Karpas-422 (cell line): ENCODE results near the gene SIN3B. TPM values are rescaled to one million over a fixed set of nuclear protein-coding genes. Genes with fewer than 3 reads are reported as not detected.

Source experiments
- DNase-seq: peaks from one replicate; pipeline ENCODE4 v3.0.0-alpha.2; 2015
- H2AFZ ChIP-seq: fragments of 200-600 bp; sonication (generic); 2 replicates; pipeline ENCODE4 v1.6.1; 2014; ENCODE audit warnings: antibody characterized with exemption, low read length, mixed read lengths
- H3K27ac ChIP-seq: fragments of 200-600 bp; sonication (generic); 2 replicates; pipeline ENCODE4 v1.5.1; 2014; ENCODE audit warnings: mild to moderate bottlenecking, low read length, moderate library complexity
- H3K27me3 ChIP-seq: fragments of 200-600 bp; sonication (generic); 2 replicates; pipeline ENCODE4 v1.6.1; 2014; ENCODE audit warnings: low read length, mixed read lengths
- H3K36me3 ChIP-seq: fragments of 200-600 bp; sonication (generic); 2 replicates; pipeline ENCODE4 v1.6.1; 2014; ENCODE audit warnings: low read length, mixed read lengths; ENCODE audit not compliant: insufficient read depth
- H3K4me1 ChIP-seq: fragments of 200-600 bp; sonication (generic); 2 replicates; pipeline ENCODE4 v1.6.1; 2014; ENCODE audit warnings: mild to moderate bottlenecking, low read length, mixed read lengths
- H3K4me2 ChIP-seq: fragments of 200-600 bp; sonication (generic); 2 replicates; pipeline ENCODE4 v1.6.1; 2014; ENCODE audit warnings: low read length, low read depth, mild to moderate bottlenecking; ENCODE audit not compliant: poor library complexity, severe bottlenecking
- H3K4me3 ChIP-seq: fragments of 200-600 bp; sonication (generic); 2 replicates; pipeline ENCODE4 v1.5.1; 2014; ENCODE audit warnings: mild to moderate bottlenecking, antibody characterized with exemption, low read length, mixed read lengths
- H3K79me2 ChIP-seq: fragments of 200-600 bp; sonication (generic); 2 replicates; pipeline ENCODE4 v1.6.1; 2014; ENCODE audit warnings: mild to moderate bottlenecking, low read length, mixed read lengths
- H3K9ac ChIP-seq: fragments of 200-600 bp; sonication (generic); 2 replicates; pipeline ENCODE4 v1.6.0; 2014; ENCODE audit warnings: low read length
- H3K9me2 ChIP-seq: fragments of 200-600 bp; sonication (generic), shearing (Covaris generic); replicated peaks from 2 replicates; pipeline ENCODE4 v1.6.0; 2014; ENCODE audit warnings: mild to moderate bottlenecking, low read length, moderate library complexity; ENCODE audit not compliant: insufficient read depth
- H3K9me3 ChIP-seq: fragments of 300-700, 200-600 bp; sonication (generic); 2 replicates; pipeline ENCODE4 v1.6.1; 2014; ENCODE audit warnings: low read length, mixed read lengths
- H4K20me1 ChIP-seq: fragments of 200-600 bp; sonication (generic); 2 replicates; pipeline ENCODE4 v1.6.1; 2014; ENCODE audit warnings: mild to moderate bottlenecking, antibody characterized with exemption, low read length, low read depth; ENCODE audit not compliant: insufficient read depth
- total RNA-seq: library from RNA; depleted of rRNA; stranded (reverse); fragments of >200 nt; shearing (Covaris generic); gene quantifications from 2 replicates; pipeline ENCODE4 v1.2.3, GENCODE V29; 2014; ENCODE audit warnings: low replicate concordance

SIN3B gene
- total RNA-seq, 1 experiment from 2014 or later: 19.4 TPM

GRCh38 chr19:16883522-16883921 is 54.3 kb downstream of the SIN3B start:
- peaks cover under 1% of the 10 kb centered on the region; the same call in 1 of the 2 replicates for H3K36me3 ChIP-seq

GRCh38 chr19:16885166-16885565 is 56.0 kb downstream of the SIN3B start:
- no peak overlapping the region for H2AFZ ChIP-seq
- no peak overlapping the region for H3K27ac ChIP-seq
- no peaks in the 10 kb centered on the region for H4K20me1 ChIP-seq
- no peaks in the 10 kb centered on the region for H3K27me3 ChIP-seq
- no peak overlapping the region for H3K9ac ChIP-seq
- H3K4me3 ChIP-seq: no peak overlapping the region
- H3K4me1 ChIP-seq: no peaks in the 10 kb centered on the region
- no peaks in the 10 kb centered on the region for H3K9me2 ChIP-seq
- H3K4me2 ChIP-seq: no peak overlapping the region
- H3K36me3 ChIP-seq: no peaks in the 10 kb centered on the region; the same call in 1 of the 2 replicates
- H3K79me2 ChIP-seq: no peaks in the 10 kb centered on the region
- no peak for DNase-seq
- H3K9me3 ChIP-seq: peaks cover under 1% of the 10 kb centered on the region; the same call in 1 of the 2 replicates

More at GRCh38 chr19:16883522-16883921, 54.3 kb downstream of the SIN3B start:
- Histone ChIP-seq H4K20me1 (no peaks in the 10 kb centered on the region), H3K27me3 (no peaks in the 10 kb centered on the region), H3K79me2 (no peaks in the 10 kb centered on the region), H3K4me2 (no peak overlapping the region), H3K27ac (no peak overlapping the region), H3K4me1 (no peaks in the 10 kb centered on the region), H3K9me3 (peaks cover 5% of the 10 kb centered on the region; the same call in 1 of the 2 replicates), H2AFZ (no peak overlapping the region), H3K9ac (no peak overlapping the region), H3K9me2 (no peaks in the 10 kb centered on the region), H3K4me3 (no peak overlapping the region)
- DNase-seq: no peak

- Histone ChIP-seq H3K9me3 (no peaks in the 10 kb centered on the region; the same call in 1 of the 2 replicates), H3K36me3 (no peaks in the 10 kb centered on the region), H3K27me3 (no peaks in the 10 kb centered on the region), H3K27ac (no peak overlapping the region), H3K79me2 (no peaks in the 10 kb centered on the region), H4K20me1 (no peaks in the 10 kb centered on the region), H2AFZ (no peak overlapping the region), H3K4me1 (no peaks in the 10 kb centered on the region), H3K9me2 (no peaks in the 10 kb centered on the region), H3K4me2 (no peak overlapping the region), H3K4me3 (no peak overlapping the region), H3K9ac (no peak overlapping the region)
- DNase-seq: no peak
Measured at GRCh38 chr19:16886305-16886880, 57.2 kb downstream of the SIN3B start.

GRCh38 chr19:16887353-16888265 is 58.4 kb downstream of the SIN3B start:
- Histone ChIP-seq H3K27me3 (no peaks in the 10 kb centered on the region; the same call in 1 of the 2 replicates), H3K79me2 (no peaks in the 10 kb centered on the region), H3K36me3 (no peaks in the 10 kb centered on the region), H3K4me1 (no peaks in the 10 kb centered on the region), H3K27ac (no peak overlapping the region), H4K20me1 (no peaks in the 10 kb centered on the region), H3K9me3 (no peaks in the 10 kb centered on the region; the same call in 1 of the 2 replicates), H3K9ac (no peak overlapping the region), H2AFZ (no peak overlapping the region), H3K9me2 (no peaks in the 10 kb centered on the region), H3K4me2 (no peak overlapping the region), H3K4me3 (no peak overlapping the region)
- no peak for DNase-seq

GRCh38 chr19:16888629-16889365 is 59.6 kb downstream of the SIN3B start, which contains the start of gene F2RL3:
F2RL3 (plus strand) TSS chr19:16888999; CDS start chr19:16889190, 191 bp downstream.
- no peak for DNase-seq
- Histone ChIP-seq H3K9me2 (no peaks in the 10 kb centered on the region), H3K79me2 (no peaks in the 10 kb centered on the region), H3K4me3 (no peak within 1 kb of the TSS), H3K4me2 (no peak within 1 kb of the TSS), H3K9me3 (no peaks in the 10 kb centered on the region), H3K27me3 (no peaks in the 10 kb centered on the region; the same call in 1 of the 2 replicates), H4K20me1 (no peaks in the 10 kb centered on the region), H3K9ac (no peak within 1 kb of the TSS), H3K4me1 (peaks cover 4% of the 10 kb centered on the region), H3K27ac (no peak within 1 kb of the TSS), H3K36me3 (no peaks in the 10 kb centered on the region), H2AFZ (no peak within 1 kb of the TSS)

- Histone ChIP-seq H3K79me2 (no peaks in the 10 kb centered on the region), H3K27me3 (no peaks in the 10 kb centered on the region; the same call in 1 of the 2 replicates), H3K4me1 (peaks cover 7% of the 10 kb centered on the region), H3K9ac (no peak overlapping the region), H3K36me3 (no peaks in the 10 kb centered on the region), H2AFZ (no peak overlapping the region), H3K4me3 (no peak overlapping the region), H4K20me1 (no peaks in the 10 kb centered on the region), H3K27ac (no peak overlapping the region), H3K9me3 (no peaks in the 10 kb centered on the region), H3K4me2 (no peak overlapping the region), H3K9me2 (no peaks in the 10 kb centered on the region)
- DNase-seq: no peak
Measured at GRCh38 chr19:16889366-16889882, 60.2 kb downstream of the SIN3B start.

GRCh38 chr19:16889883-16890460 is 60.8 kb downstream of the SIN3B start:
- Histone ChIP-seq H2AFZ (no peak overlapping the region), H3K27ac (no peak overlapping the region)

More at GRCh38 chr19:16889883-16890460, 60.8 kb downstream of the SIN3B start:
- Histone ChIP-seq H3K4me1 (peaks cover 7% of the 10 kb centered on the region), H4K20me1 (no peaks in the 10 kb centered on the region), H3K79me2 (no peaks in the 10 kb centered on the region), H3K9me2 (no peaks in the 10 kb centered on the region), H3K9ac (no peak overlapping the region), H3K4me3 (no peak overlapping the region), H3K4me2 (no peak overlapping the region), H3K27me3 (no peaks in the 10 kb centered on the region; the same call in 1 of the 2 replicates), H3K9me3 (no peaks in the 10 kb centered on the region), H3K36me3 (no peaks in the 10 kb centered on the region)
- no peak for DNase-seq
